BJ (cell line): Measurements from ENCODE around the gene CCDC57. TPM values are rescaled to one million over a fixed set of nuclear protein-coding genes. Genes with fewer than 3 reads are reported as not detected.

Experiments used
- CTCF ChIA-PET: fragments of 350-600 bp; formaldehyde crosslinking; extraction: SDS; loops from one replicate; lab custom pipeline; 2021; ENCODE audit warnings: antibody characterized with exemption, inconsistent platforms; lab: Yijun Ruan, JAX
- POLR2A ChIA-PET: fragments of 300-600 bp; sonication (Branson Sonifier 250); formaldehyde crosslinking; extraction: SDS; loops from one replicate; lab custom pipeline; 2021; ENCODE audit warnings: antibody characterized with exemption; lab: Charles Lee
- DNase-seq: peaks from one replicate; pipeline ENCODE4 v3.0.0-alpha.2; 2011; ENCODE audit warnings: low read depth
- H3K27me3 ChIP-seq: 2 replicates; pipeline ENCODE4 v1.6.0; 2011; ENCODE audit warnings: low read length; ENCODE audit not compliant: control insufficient read depth, insufficient read depth
- H3K36me3 ChIP-seq: 2 replicates; pipeline ENCODE4 v1.5.1; 2011; ENCODE audit warnings: low read length; ENCODE audit not compliant: control insufficient read depth, insufficient read depth
- H3K4me3 ChIP-seq: 2 replicates; pipeline ENCODE4 v1.5.1; 2011; ENCODE audit warnings: low read depth, mild to moderate bottlenecking, control low read depth, low read length
- polyA plus RNA-seq: library from polyadenylated mRNA; depleted of rRNA; stranded (reverse); fragments of >200 nt; gene quantifications from 2 replicates; pipeline ENCODE4 v1.2.3, GENCODE V29; 2011
- TF ChIP-seq, protein P1 (sequence below): IDR thresholded peaks from 2 replicates; pipeline ENCODE4 v1.5.1; 2011; ENCODE audit warnings: low read depth, mild to moderate bottlenecking, control low read depth, inconsistent platforms, low read length, moderate library complexity; ENCODE audit not compliant: insufficient read depth

CCDC57 gene
- polyA plus RNA-seq, 1 experiment, result 15.4 TPM

DNA sequence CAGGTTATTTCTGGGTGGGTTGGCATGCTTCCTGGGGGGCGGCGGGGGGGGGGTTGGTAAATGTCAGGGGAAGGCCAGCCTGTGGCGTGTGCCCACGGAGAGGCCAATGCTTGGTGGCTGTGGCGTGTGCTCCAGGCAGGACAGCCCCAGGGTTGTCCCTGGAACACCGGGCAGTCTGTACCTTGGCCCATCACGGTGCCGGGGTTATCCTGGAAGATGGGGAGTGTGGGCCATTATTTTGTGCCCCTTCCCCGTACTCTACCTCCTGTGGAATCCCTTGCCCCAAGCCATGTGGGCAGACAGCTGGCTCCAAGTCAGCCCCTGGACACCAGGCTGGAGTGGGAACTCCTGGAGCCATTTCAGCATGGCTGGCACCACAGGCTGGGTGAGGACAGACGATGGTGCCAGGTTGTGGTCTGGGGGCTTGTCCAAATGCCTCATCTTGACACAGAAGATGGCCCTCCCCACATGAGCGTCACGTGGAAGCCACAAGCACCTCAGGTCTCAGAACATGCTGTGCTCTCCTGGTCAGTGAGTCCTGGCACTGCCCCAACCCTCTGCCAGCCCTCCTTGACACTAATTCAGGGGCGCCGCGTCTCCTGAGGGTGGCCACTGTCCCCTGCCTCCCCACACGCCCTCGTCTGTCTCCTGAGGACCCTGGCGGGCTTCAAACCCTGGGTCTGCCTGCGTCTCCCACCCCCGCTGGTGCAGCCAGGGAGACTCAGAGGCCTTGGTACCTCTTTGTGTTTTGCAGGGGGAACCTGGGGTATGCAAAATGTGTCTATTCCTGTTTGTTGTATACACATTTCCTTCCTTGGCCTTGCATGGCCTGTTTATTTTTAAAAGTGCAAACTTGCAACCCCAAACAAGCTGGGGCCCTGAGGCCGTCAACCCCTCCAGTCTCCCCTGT lies 20.5 kb upstream of the CCDC57 start:
- TF ChIP-seq, protein P1, sequence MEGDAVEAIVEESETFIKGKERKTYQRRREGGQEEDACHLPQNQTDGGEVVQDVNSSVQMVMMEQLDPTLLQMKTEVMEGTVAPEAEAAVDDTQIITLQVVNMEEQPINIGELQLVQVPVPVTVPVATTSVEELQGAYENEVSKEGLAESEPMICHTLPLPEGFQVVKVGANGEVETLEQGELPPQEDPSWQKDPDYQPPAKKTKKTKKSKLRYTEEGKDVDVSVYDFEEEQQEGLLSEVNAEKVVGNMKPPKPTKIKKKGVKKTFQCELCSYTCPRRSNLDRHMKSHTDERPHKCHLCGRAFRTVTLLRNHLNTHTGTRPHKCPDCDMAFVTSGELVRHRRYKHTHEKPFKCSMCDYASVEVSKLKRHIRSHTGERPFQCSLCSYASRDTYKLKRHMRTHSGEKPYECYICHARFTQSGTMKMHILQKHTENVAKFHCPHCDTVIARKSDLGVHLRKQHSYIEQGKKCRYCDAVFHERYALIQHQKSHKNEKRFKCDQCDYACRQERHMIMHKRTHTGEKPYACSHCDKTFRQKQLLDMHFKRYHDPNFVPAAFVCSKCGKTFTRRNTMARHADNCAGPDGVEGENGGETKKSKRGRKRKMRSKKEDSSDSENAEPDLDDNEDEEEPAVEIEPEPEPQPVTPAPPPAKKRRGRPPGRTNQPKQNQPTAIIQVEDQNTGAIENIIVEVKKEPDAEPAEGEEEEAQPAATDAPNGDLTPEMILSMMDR, result no peak
- Histone ChIP-seq H3K4me3 (no peak overlapping the region; the same call in 1 of the 2 replicates), H3K36me3 (peaks cover 44% of the 10 kb centered on the region), H3K27me3 (no peaks in the 10 kb centered on the region)
- DNase-seq, result no peak
- ChIA-PET POLR2A (no interaction called here), CTCF (no interaction called here)

DNA sequence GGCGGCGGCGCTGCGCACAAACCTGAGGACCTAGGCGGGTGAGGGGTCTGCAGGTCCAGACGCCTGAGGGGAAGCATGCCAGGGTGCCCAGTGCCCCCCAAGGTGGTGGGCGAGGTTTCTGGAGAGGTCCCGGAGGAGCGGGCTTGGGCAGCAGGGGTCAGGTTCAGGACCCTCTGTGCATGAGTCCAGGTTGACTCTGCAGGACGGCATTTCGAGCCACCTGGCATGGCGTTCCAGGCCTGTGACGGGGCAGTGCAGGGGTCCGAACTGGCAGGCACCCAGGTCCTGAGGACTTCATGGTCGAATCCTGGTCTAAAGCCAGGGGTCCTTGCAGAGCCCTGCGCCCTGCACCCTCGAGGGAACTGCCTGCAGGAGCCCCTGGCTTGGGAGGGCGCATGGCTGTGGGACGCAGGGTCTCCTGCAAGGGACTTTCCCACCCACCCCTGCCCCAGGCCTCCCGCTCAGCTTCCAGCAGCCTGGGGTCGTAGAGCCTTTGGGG lies 19.7 kb upstream of the CCDC57 start:
- H3K27me3 ChIP-seq, result no peaks in the 10 kb centered on the region
- POLR2A ChIA-PET, result no interaction called here
- CTCF ChIA-PET, result interaction anchor here (1.5 kb wide), 1 partner anchor 27 kb away, joined by 4 read pairs; no protein-coding TSS in a partner anchor
- no peak for DNase-seq
- peak overlapping the region; percentile 98 for H3K4me3 ChIP-seq
- H3K36me3 ChIP-seq, result peaks cover 37% of the 10 kb centered on the region
- TF ChIP-seq, protein P1, result no peak

DNA sequence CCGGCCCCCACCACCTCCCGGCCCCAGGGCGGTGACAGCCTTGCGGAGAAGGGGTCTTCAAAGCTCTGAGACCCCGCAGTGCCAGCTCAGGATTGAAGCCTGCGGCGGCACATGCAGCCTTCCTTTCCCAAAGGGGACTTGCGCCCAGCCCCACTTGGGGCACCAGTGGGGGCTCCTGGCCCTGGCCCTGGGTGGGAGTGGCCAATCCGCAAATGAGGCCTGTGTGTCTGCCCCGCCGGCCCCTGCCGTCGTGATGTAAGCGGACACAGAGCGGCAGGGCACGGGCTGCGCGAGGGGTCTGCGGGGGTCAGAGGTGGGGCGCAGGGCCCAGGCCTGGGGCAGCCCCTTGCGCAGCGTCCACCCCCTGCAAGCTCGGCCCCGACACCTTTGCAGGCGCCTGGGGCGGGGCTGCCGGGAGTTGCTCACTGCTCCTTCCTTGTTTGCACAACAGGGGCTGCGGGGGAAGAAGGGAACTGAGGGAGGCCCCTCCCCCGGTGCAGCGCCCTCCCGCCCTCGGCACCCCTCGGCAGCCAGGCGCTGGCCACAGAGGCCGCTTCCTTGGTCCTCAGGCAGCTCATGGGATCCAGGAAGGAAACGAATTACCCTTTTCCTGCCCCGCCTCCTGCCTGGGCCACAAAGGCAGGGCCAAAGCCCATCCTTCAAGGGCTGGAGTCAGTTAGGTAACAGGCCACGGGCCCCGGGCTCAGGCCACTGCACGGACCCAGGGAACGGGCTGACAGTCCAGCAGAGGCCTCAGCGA lies 19.1 kb upstream of the CCDC57 start:
- POLR2A ChIA-PET, result no interaction called here
- DNase-seq, result no peak
- Histone ChIP-seq H3K27me3 (no peaks in the 10 kb centered on the region), H3K36me3 (peaks cover 31% of the 10 kb centered on the region), H3K4me3 (peak overlapping the region; percentile 98)
- TF ChIP-seq, protein P1, result no peak
- CTCF ChIA-PET, result interaction anchor here (1.0 to 1.5 kb wide), 2 partner anchors 26 to 201 kb away, joined by 3 to 4 read pairs; no protein-coding TSS in a partner anchor

DNA sequence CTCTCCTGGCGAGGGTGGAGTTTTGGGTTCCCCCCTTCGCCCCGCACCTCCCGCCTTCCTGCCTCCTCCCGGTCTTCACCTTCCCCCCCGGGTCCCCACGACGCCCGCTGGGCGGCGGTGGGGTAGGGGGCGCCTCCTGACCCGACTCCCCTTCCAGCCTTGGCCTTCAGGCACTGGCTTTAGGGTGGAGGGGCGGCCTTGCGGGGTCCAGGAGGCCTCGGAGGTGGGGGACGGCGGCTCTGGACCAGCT lies 18.6 kb upstream of the CCDC57 start:
- no peak for DNase-seq
- TF ChIP-seq, protein P1, result no peak
- H3K36me3 ChIP-seq, result peaks cover 26% of the 10 kb centered on the region
- H3K27me3 ChIP-seq, result no peaks in the 10 kb centered on the region
- ChIA-PET CTCF (interaction anchor here (1.0 to 1.5 kb wide), 2 partner anchors 26 to 201 kb away, joined by 3 to 4 read pairs; no protein-coding TSS in a partner anchor), POLR2A (no interaction called here)
- H3K4me3 ChIP-seq, result peak overlapping the region; percentile 98
